RWPE2 (cell line): ENCODE results near the gene GUCY2F.

Source experiments
- ATAC-seq: fragments of 200-7000 bp; cut with Tn5 transposase; 3 replicates; pipeline ENCODE4 v1.9.1; 2021; ENCODE audit warnings: low read depth
- DNase-seq: peaks from one replicate; pipeline ENCODE4 v3.0.0-alpha.2; 2020; ENCODE audit warnings: low spot score
- H3K27ac ChIP-seq: fragments of 450-650 bp; 2 replicates; pipeline ENCODE4 v1.5.1; 2017; ENCODE audit warnings: mild to moderate bottlenecking; ENCODE audit not compliant: poor library complexity, severe bottlenecking
- H3K27me3 ChIP-seq: fragments of 250-450 bp; sonication (Bioruptor Pico); 2 replicates; pipeline ENCODE4 v1.5.1; 2021; ENCODE audit warnings: mild to moderate bottlenecking, moderate library complexity; ENCODE audit not compliant: insufficient read depth, poor library complexity, severe bottlenecking
- H3K36me3 ChIP-seq: fragments of 250-450 bp; sonication (Bioruptor Pico); 2 replicates; pipeline ENCODE4 v1.5.1; 2020; ENCODE audit warnings: low read depth, mild to moderate bottlenecking, moderate library complexity
- H3K4me1 ChIP-seq: fragments of 250-450 bp; sonication (Bioruptor Pico); 2 replicates; pipeline ENCODE4 v1.5.1; 2021; ENCODE audit warnings: mild to moderate bottlenecking, moderate library complexity; ENCODE audit not compliant: insufficient read depth, poor library complexity, severe bottlenecking
- H3K4me3 ChIP-seq: fragments of 250-450 bp; sonication (Bioruptor Pico); 2 replicates; pipeline ENCODE4 v1.5.1; 2021; ENCODE audit warnings: mild to moderate bottlenecking, moderate library complexity; ENCODE audit not compliant: severe bottlenecking
- H3K9me3 ChIP-seq: fragments of 250-450 bp; sonication (Bioruptor Pico); 2 replicates; pipeline ENCODE4 v1.5.1; 2021; ENCODE audit warnings: mild to moderate bottlenecking, moderate library complexity; ENCODE audit not compliant: severe bottlenecking
- CTCF ChIP-seq: fragments of 450-650 bp; IDR thresholded peaks from one replicate; pipeline ENCODE4 v1.5.1; 2017; ENCODE audit warnings: mild to moderate bottlenecking, moderate library complexity; ENCODE audit not compliant: poor library complexity, severe bottlenecking

The GUCY2F gene

GRCh38 chrX:109481986-109482385 lies at the start of gene GUCY2F:
Gene GUCY2F (minus strand): TSS chrX:109482086. CDS start chrX:109475936, 6,150 bp downstream.
- H3K4me3 ChIP-seq = no peak within 1 kb of the TSS
- ATAC-seq = no peak

DNA sequence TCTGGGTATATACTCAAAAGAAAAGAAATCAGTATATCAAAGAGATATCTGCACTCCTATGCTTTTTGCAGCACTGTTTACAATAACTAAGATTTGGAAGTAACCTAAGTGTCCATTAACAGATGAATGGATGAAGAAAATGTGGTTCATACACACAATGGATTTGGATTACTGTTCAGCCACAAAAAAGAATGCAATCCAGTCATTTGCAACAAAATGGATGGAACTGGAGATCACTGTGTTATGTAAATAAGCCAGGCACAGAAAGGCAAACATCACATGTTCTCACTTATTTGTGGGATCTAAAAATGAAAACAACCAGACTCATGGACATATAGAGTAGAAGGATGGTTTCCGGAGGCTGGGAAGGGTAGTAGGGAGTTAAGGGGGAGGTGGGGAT lies 37.1 kb upstream of the GUCY2F start:
- no peak for DNase-seq
- no peak overlapping the region for H3K27ac ChIP-seq
- no peaks in the 10 kb centered on the region for H3K36me3 ChIP-seq
- no peak overlapping the region for H3K4me3 ChIP-seq
- peaks cover 3% of the 10 kb centered on the region for H3K27me3 ChIP-seq
- ATAC-seq = no peak
- no peak for TF ChIP-seq CTCF
- no peaks in the 10 kb centered on the region for H3K9me3 ChIP-seq
- H3K4me1 ChIP-seq = no peaks in the 10 kb centered on the region

More at GRCh38 chrX:109481986-109482385, at the start of gene GUCY2F:
- no peak for DNase-seq
- no peak for TF ChIP-seq CTCF
- H3K27me3 ChIP-seq = no peaks in the 10 kb centered on the region
- H3K36me3 ChIP-seq = no peaks in the 10 kb centered on the region
- H3K27ac ChIP-seq = no peak within 1 kb of the TSS
- no peaks in the 10 kb centered on the region for H3K9me3 ChIP-seq
- H3K4me1 ChIP-seq = no peaks in the 10 kb centered on the region

- Histone ChIP-seq H3K4me3 (no peak overlapping the region), H3K27ac (no peak overlapping the region), H3K4me1 (no peaks in the 10 kb centered on the region), H3K27me3 (peaks cover 11% of the 10 kb centered on the region), H3K36me3 (no peaks in the 10 kb centered on the region), H3K9me3 (no peaks in the 10 kb centered on the region)
- ATAC-seq = no peak
- no peak for TF ChIP-seq CTCF
- DNase-seq = no peak
Observed at GRCh38 chrX:109511113-109511512, 29.2 kb upstream of the GUCY2F start.

DNA sequence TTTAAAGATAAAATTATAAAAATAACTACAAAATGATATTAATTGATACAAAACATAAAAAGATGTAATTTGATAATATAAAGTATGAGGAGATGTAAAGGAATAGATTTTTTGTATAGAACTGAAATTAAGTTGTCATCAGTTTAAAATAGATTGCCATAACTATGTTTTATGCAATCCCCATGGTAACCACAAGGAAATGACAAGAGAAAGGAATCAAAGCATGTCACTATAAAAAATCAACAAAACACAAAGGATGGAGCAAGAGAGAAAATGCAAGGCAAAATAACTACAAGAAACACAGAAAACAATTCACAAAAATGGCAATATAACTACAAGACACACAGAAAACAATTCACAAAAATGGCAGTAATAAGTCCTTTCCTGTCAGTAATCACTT lies 27.0 kb upstream of the GUCY2F start:
- H3K4me1 ChIP-seq = no peaks in the 10 kb centered on the region
- DNase-seq = no peak
- no peak for ATAC-seq
- H3K36me3 ChIP-seq = no peaks in the 10 kb centered on the region
- H3K27me3 ChIP-seq = peaks cover 11% of the 10 kb centered on the region
- no peak for TF ChIP-seq CTCF
- H3K4me3 ChIP-seq = no peak overlapping the region
- no peaks in the 10 kb centered on the region for H3K9me3 ChIP-seq
- no peak overlapping the region for H3K27ac ChIP-seq

GRCh38 chrX:109501176-109501575 lies 19.3 kb upstream of the GUCY2F start:
- TF ChIP-seq CTCF = no peak
- no peaks in the 10 kb centered on the region for H3K4me1 ChIP-seq
- ATAC-seq (no peak), DNase-seq (no peak)
- H3K27me3 ChIP-seq = no peaks in the 10 kb centered on the region
- no peaks in the 10 kb centered on the region for H3K9me3 ChIP-seq
- no peak overlapping the region for H3K27ac ChIP-seq
- H3K36me3 ChIP-seq = no peaks in the 10 kb centered on the region
- H3K4me3 ChIP-seq = no peak overlapping the region
